ENCODE results near the gene CSNK1G3.
"Not testable (repeated sequence)": the region's sequence is repeated elsewhere in the genome, so short reads cannot be mapped to it uniquely, and the experiment has no call there.

CSNK1G3 gene

GRCh38 chr5:123511648-123512605, at the start of gene CSNK1G3:
Gene CSNK1G3 (plus strand): TSS chr5:123512177. CDS start chr5:123545664, 33,487 bp downstream.
- peak; percentile 81 for DNase-seq (ENCODE audit: low read depth)

GRCh38 chr5:123466839-123467238, 45.1 kb upstream of the CSNK1G3 start:
- DNase-seq (ENCODE audit: low read depth), result not testable (repeated sequence)

DNA sequence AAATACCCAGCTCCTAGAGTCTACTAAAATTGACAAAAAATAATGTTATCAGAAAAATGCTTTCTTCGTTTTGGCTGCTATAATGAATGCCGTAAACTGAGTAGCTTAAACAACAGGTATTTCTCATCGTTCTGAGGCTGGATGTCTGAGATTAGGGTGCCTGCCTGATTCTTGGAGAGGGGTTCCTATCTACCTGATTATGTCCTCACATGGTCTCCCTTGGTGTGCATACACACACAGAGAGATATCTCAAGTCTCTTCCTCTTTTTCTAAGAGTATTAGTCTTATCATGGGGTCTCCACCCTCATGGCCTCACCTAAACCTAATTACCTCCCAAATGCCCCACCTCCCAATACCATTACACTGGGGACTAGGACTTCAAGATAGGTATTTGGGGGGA, 40.6 kb upstream of the CSNK1G3 start:
- DNase-seq (ENCODE audit: low read depth), result no peak

- DNase-seq (ENCODE audit: low read depth), result no peak
Observed at GRCh38 chr5:123472150-123472924, 39.6 kb upstream of the CSNK1G3 start.

- DNase-seq (ENCODE audit: low read depth), result no peak
Observed at GRCh38 chr5:123474228-123474627, 37.7 kb upstream of the CSNK1G3 start.

- DNase-seq (ENCODE audit: low read depth), result no peak
Observed at GRCh38 chr5:123476731-123477130, 35.2 kb upstream of the CSNK1G3 start.

GRCh38 chr5:123478546-123478945, 33.4 kb upstream of the CSNK1G3 start:
- DNase-seq (ENCODE audit: low read depth), result no peak

GRCh38 chr5:123482258-123482657, 29.7 kb upstream of the CSNK1G3 start:
- DNase-seq (ENCODE audit: low read depth), result no peak

DNA sequence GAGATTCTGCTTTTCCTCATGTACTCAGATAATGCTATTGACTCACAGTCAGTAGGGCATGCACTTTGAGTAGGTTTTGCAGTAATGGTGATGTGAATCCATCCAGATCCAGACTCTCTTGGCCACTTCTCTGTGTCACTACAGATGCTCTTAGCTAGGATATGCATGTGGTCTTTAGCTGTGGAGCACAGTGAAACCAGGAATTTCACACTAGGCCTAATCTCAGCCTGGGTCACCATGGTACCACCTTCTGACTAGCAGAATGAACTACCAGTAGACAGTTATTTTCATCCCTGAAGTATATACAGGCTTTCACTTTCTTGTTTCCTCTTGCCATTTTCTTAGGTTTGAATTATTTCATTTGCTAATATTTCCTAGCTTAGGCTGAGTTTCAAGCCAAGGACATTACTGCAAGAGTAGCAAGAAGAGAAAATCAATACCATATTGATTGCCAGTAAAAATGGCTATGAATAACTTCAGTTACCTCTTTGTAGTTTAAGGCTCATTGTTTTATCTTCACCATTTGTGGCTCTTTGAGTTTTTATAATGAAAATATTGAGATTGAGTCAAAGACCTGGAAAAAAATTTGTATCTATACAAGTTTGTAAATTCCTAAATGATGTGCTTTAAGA, 28.4 kb upstream of the CSNK1G3 start:
- no peak for DNase-seq (ENCODE audit: low read depth)

- DNase-seq (ENCODE audit: low read depth), result no peak
Observed at GRCh38 chr5:123485275-123485674, 26.7 kb upstream of the CSNK1G3 start.

DNA sequence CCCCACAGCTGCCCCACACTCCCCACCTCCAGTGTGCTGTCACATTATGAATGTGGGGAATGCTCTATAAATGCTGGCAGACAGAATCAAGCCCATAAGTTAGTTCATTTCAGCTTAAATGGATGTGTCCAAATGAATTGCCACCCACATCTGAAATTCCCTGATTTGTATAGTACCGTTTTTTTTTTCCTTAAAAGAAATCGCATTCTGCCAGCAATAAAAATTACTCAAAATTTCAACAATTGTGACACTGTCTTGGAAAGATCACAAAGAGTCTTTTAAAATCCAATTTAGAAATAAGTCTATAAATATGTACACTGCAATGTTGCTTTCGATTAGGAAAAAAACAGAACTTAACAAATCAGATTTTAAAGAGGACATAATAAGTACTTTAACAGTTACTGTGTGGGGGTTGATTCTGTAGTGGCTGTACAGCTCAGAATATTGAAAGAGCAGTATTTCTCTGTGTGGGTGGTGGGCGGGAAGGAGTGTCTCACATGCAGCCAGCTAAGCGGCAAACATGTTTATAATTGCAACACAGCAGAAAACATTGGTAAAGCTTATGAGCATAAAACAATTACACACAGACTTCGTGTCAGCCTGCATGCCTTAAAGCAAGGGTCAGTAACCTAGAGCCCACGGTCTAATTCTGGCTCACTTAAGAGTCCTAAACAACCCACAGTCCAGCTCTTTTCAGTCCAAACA, 24.9 kb upstream of the CSNK1G3 start:
- DNase-seq (ENCODE audit: low read depth), result no peak

GRCh38 chr5:123490974-123491373, 21.0 kb upstream of the CSNK1G3 start:
- DNase-seq (ENCODE audit: low read depth), result no peak

DNA sequence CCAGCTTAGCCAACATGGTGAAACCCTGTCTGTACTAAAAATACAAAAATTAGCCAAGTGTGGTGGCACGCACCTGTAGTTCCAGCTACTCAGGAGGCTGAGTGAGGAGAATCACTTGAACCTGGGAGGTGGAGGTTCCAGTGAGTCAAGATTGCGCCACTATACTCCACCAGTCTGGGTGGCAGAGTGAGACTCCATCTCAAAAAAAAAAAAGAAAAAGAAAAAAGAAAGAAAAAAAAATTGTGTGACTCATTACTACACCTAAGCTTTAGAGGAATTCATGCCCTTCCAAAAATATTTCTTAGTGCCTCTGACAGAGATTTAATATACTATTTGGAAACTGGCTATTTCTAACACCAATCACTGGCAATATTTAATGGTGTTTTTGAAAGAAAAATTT, 16.8 kb upstream of the CSNK1G3 start:
- not testable (repeated sequence) for DNase-seq (ENCODE audit: low read depth)

GRCh38 chr5:123496892-123497291, 15.1 kb upstream of the CSNK1G3 start:
- DNase-seq (ENCODE audit: low read depth), result no peak

DNA sequence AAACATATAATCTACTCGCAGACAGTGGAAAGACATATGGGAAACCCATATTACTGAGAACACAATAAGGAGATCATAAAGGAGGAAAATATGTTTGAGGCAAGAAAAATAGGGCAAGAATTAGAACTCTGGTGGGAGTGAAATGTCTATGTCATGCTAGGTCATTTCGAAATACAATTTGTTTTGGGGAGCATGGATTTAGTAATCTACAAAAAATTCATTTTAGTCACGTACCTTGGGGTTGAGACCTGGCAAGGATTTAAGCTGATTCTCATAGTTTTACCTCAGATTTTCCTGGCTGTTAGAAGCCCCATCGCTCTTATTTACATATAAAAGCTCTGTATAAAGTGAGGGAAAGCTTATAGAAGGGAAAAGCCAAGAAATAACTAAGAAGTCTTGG, 11.5 kb upstream of the CSNK1G3 start:
- no peak for DNase-seq (ENCODE audit: low read depth)

- no peak for DNase-seq (ENCODE audit: low read depth)
Observed at GRCh38 chr5:123502120-123502519, 9.9 kb upstream of the CSNK1G3 start.

DNA sequence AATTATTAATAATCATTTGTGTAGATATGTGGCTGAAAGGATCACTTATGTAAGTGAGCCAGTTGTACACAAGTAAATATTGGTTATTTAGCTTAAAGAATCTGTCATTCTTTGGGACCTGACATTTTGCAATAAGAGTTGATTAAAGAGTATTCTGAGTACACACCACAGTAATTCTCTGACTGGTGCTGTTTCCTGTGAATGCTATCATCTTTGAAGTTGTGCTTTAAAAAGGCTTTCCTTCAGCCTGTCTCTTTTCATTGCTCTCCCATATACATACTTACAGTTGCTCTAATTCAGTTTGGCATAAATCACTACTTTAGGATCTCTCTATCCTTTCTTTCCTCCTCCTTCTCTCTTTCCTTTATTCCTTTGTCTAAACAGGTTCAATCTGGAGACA, 8.7 kb upstream of the CSNK1G3 start:
- no peak for DNase-seq (ENCODE audit: low read depth)

- no peak for DNase-seq (ENCODE audit: low read depth)
Observed at GRCh38 chr5:123505633-123506032, 6.3 kb upstream of the CSNK1G3 start.

- DNase-seq (ENCODE audit: low read depth), result no peak
Observed at GRCh38 chr5:123508441-123508840, 3.5 kb upstream of the CSNK1G3 start.

- no peak for DNase-seq (ENCODE audit: low read depth)
Observed at GRCh38 chr5:123511290-123511647, 708 bp upstream of the CSNK1G3 start.

- DNase-seq (ENCODE audit: low read depth), result peak; percentile 15
Observed at GRCh38 chr5:123512611-123513461, 859 bp downstream of the CSNK1G3 start.
